Liver (tissue), 9 donors: ENCODE results near the gene KNOP1. TPM values are rescaled to one million over a fixed set of nuclear protein-coding genes. Genes with fewer than 3 reads are reported as not detected.

Source experiments
- DNase-seq: peaks from one replicate; pipeline ENCODE4 v3.0.0-alpha.2; 2017; ENCODE audit warnings: low spot score
- H3K27ac ChIP-seq, 2 donors: one replicate each; pipeline ENCODE4 v1.7.0; 2013; ENCODE audit warnings: inconsistent platforms in 2 of 2, low read length in 2 of 2, control low read depth in 1 of 2, low read depth in 1 of 2, mild to moderate bottlenecking in 1 of 2
- H3K27me3 ChIP-seq, 4 donors: one replicate each; pipeline versions ENCODE4 v1.6.1 to v1.7.0; 2013; ENCODE audit warnings: low read length in 3 of 4, inconsistent platforms in 1 of 4, mild to moderate bottlenecking in 1 of 4, moderate library complexity in 1 of 4; ENCODE audit not compliant: control insufficient read depth in 4 of 4, insufficient read depth in 4 of 4
- H3K36me3 ChIP-seq, 4 donors: one replicate each; pipeline versions ENCODE4 v1.6.1 to v1.7.0; 2013; ENCODE audit warnings: low read length in 3 of 4, mild to moderate bottlenecking in 3 of 4, low read depth in 1 of 4, moderate library complexity in 1 of 4; ENCODE audit not compliant: control insufficient read depth in 4 of 4, insufficient read depth in 3 of 4
- H3K4me1 ChIP-seq, 4 donors: one replicate each; pipeline versions ENCODE4 v1.6.1 to v1.7.0; 2013; ENCODE audit warnings: low read length in 3 of 4, mild to moderate bottlenecking in 3 of 4, moderate library complexity in 1 of 4; ENCODE audit not compliant: control insufficient read depth in 4 of 4, insufficient read depth in 4 of 4
- H3K4me3 ChIP-seq, 3 donors: one replicate each; pipeline versions ENCODE4 v1.6.1 to v1.7.0; 2013; ENCODE audit warnings: low read length in 3 of 3, control low read depth in 1 of 3, low read depth in 1 of 3, mild to moderate bottlenecking in 1 of 3
- H3K9ac ChIP-seq, 2 donors: one replicate each; pipeline ENCODE4 v1.7.0; 2013; ENCODE audit warnings: low read length in 2 of 2, mild to moderate bottlenecking in 2 of 2, moderate library complexity in 2 of 2, control low read depth in 1 of 2, low read depth in 1 of 2
- H3K9me3 ChIP-seq, 4 donors: one replicate each; pipeline versions ENCODE4 v1.6.1 to v1.7.0; 2013; ENCODE audit warnings: low read length in 3 of 4; ENCODE audit not compliant: control insufficient read depth in 4 of 4
- EGR1 ChIP-seq, 2 donors: IDR thresholded peaks; 2 replicates each; pipeline ENCODE4 v1.6.1; 2016 to 2018; ENCODE audit warnings: antibody characterized with exemption in 2 of 2, low read depth in 2 of 2
- HNF4A ChIP-seq, 2 donors: conservative IDR thresholded peaks; 2 replicates each; pipeline ENCODE4 v1.6.1; 2016; ENCODE audit warnings: antibody characterized with exemption in 2 of 2, mild to moderate bottlenecking in 2 of 2
- JUND ChIP-seq, 2 donors: IDR thresholded peaks; 2 replicates each; pipeline ENCODE4 v1.6.1; 2016; ENCODE audit warnings: antibody characterized with exemption in 2 of 2
- NR2F2 ChIP-seq: IDR thresholded peaks from 2 replicates; pipeline ENCODE4 v1.6.1; 2016; ENCODE audit warnings: antibody characterized with exemption
- TAF1 ChIP-seq: conservative IDR thresholded peaks from 2 replicates; pipeline ENCODE4 v1.6.1; 2016; ENCODE audit warnings: antibody characterized with exemption, mild to moderate bottlenecking
- YY1 ChIP-seq: IDR thresholded peaks from 2 replicates; pipeline ENCODE4 v1.6.1; 2016; ENCODE audit warnings: antibody characterized with exemption, mild to moderate bottlenecking
- WGBS: extraction: QIAGEN DNeasy Blood & Tissue Kit; methylation state at CpG from one replicate; pipeline ENCODE4 v1.1.7; 2013; 5-methylcytosine and 5-hydroxymethylcytosine counted together
- polyA plus RNA-seq, 2 donors: library from polyadenylated mRNA; stranded (reverse) in 1 of 2; unstranded in 1 of 2; fragments of 200-250 nt in 1 of 2; fragments of >200 nt in 1 of 2; fragmentation: Nextera tagmentation in 1 of 2; extraction: Ambion mirVana in 1 of 2; gene quantifications; one replicate each; pipeline versions ENCODE4 v1.2.1 to v1.2.3, GENCODE V29; 2013 to 2015
- total RNA-seq, 2 donors: library from RNA; depleted of rRNA; stranded (reverse); fragments of >200 nt; gene quantifications; one replicate each; pipeline ENCODE4 v1.2.3, GENCODE V29; 2014
- TF ChIP-seq, protein P1 (sequence below): IDR thresholded peaks from 2 replicates; pipeline ENCODE4 v1.6.1; 2016; ENCODE audit warnings: antibody characterized with exemption
- TF ChIP-seq, protein P2 (sequence below): IDR thresholded peaks from 2 replicates; pipeline ENCODE4 v1.6.1; 2016; ENCODE audit warnings: antibody characterized with exemption, mild to moderate bottlenecking
- TF ChIP-seq, protein P3 (sequence below): IDR thresholded peaks from 2 replicates; pipeline ENCODE4 v1.6.1; 2016; ENCODE audit warnings: antibody characterized with exemption
- donor health status: healthy.
- donor health status: healthy.
- donor health status: healthy.
- donor health status: healthy.
- donor health status: healthy.

KNOP1 gene
- total and polyA plus RNA-seq, 4 donors = 4.1 to 6.7 (median 5.7) TPM

DNA sequence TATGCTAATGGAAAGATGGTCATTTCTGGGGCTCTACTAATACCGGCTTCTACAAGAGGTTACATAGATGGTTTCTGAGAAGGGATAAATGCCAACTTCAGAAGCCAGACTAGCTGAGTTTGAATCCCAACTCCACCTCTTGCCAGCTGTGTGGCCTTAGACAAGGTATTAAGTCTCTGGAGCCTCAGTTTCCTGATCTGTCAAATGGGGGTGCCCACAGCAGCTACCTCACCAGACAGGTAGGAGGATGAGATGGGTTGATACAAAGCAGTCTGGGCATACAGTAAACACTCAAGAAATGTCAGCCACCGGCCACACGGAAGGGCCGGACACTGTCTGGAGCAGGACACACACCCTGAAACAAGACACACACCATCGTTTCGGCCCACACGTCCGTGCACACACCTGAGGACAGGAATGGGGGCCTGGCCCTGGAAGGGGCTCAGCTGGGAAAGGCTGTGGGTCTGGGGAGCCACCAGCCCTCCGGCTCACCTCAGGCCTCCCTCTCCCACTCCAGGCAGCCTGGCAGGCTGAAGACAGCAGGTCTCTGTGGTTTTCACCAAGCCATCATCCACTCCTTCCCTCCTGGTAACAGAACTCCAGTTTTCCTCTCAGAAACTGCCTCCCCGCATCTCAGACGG is 5.5 kb downstream of the KNOP1 start:
- no peak overlapping the region for H3K9ac ChIP-seq
- no peak for DNase-seq
- no peaks in the 10 kb centered on the region for H3K9me3 ChIP-seq
- H3K4me1 ChIP-seq = peaks cover 0 to 13% (median 8%) of the 10 kb centered on the region in 4 donors
- H3K27me3 ChIP-seq = no peaks in the 10 kb centered on the region
- TF ChIP-seq, protein P1, sequence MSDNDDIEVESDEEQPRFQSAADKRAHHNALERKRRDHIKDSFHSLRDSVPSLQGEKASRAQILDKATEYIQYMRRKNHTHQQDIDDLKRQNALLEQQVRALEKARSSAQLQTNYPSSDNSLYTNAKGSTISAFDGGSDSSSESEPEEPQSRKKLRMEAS = no peak
- TF ChIP-seq EGR1 (IDR thresholded peaks at IDR 0.05; ENCODE audit: low read depth in 2 of 2) = no peak
- TF ChIP-seq, protein P2, sequence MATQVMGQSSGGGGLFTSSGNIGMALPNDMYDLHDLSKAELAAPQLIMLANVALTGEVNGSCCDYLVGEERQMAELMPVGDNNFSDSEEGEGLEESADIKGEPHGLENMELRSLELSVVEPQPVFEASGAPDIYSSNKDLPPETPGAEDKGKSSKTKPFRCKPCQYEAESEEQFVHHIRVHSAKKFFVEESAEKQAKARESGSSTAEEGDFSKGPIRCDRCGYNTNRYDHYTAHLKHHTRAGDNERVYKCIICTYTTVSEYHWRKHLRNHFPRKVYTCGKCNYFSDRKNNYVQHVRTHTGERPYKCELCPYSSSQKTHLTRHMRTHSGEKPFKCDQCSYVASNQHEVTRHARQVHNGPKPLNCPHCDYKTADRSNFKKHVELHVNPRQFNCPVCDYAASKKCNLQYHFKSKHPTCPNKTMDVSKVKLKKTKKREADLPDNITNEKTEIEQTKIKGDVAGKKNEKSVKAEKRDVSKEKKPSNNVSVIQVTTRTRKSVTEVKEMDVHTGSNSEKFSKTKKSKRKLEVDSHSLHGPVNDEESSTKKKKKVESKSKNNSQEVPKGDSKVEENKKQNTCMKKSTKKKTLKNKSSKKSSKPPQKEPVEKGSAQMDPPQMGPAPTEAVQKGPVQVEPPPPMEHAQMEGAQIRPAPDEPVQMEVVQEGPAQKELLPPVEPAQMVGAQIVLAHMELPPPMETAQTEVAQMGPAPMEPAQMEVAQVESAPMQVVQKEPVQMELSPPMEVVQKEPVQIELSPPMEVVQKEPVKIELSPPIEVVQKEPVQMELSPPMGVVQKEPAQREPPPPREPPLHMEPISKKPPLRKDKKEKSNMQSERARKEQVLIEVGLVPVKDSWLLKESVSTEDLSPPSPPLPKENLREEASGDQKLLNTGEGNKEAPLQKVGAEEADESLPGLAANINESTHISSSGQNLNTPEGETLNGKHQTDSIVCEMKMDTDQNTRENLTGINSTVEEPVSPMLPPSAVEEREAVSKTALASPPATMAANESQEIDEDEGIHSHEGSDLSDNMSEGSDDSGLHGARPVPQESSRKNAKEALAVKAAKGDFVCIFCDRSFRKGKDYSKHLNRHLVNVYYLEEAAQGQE = no peak
- no peak for TF ChIP-seq TAF1
- no peak overlapping the region for H3K27ac ChIP-seq
- peaks cover 0 to 20% (median 7%) of the 10 kb centered on the region in 4 donors for H3K36me3 ChIP-seq
- H3K4me3 ChIP-seq = no peak overlapping the region
- 96% methylated on average over 11 of the region's 11 CpGs for WGBS

DNA sequence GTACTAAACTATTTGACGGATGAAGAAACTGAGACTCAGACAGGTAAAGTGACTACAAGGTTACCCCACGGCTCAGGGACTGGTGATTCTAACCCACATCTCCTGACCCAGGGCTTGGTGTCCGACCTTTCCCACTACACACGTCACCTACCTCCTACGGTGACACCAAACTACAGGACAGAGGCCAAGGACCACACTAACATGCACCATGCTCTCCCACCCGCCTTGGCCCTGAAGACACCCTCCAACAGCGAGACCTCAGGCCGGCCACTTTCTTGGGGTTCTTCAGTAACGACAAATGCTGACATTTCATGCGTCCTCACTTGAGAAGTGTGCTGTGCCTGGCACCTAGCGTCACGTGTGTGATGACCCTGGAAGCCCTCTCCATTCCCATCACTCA is 6.4 kb downstream of the KNOP1 start:
- Histone ChIP-seq H3K36me3 (peaks cover 0 to 20% (median 8%) of the 10 kb centered on the region in 4 donors), H3K4me3 (no peak overlapping the region), H3K9me3 (no peaks in the 10 kb centered on the region), H3K27me3 (no peaks in the 10 kb centered on the region), H3K4me1 (peaks cover 0 to 4% (median 1%) of the 10 kb centered on the region in 4 donors), H3K27ac (no peak overlapping the region), H3K9ac (no peak overlapping the region)
- 94% methylated on average over 12 of the region's 12 CpGs for WGBS
- TF ChIP-seq JUND (IDR thresholded peaks at IDR 0.05) = no peak
- TF ChIP-seq, protein P2 = no peak
- TF ChIP-seq HNF4A (conservative IDR thresholded peaks at IDR 0.05) = no peak
- TF ChIP-seq, protein P3, sequence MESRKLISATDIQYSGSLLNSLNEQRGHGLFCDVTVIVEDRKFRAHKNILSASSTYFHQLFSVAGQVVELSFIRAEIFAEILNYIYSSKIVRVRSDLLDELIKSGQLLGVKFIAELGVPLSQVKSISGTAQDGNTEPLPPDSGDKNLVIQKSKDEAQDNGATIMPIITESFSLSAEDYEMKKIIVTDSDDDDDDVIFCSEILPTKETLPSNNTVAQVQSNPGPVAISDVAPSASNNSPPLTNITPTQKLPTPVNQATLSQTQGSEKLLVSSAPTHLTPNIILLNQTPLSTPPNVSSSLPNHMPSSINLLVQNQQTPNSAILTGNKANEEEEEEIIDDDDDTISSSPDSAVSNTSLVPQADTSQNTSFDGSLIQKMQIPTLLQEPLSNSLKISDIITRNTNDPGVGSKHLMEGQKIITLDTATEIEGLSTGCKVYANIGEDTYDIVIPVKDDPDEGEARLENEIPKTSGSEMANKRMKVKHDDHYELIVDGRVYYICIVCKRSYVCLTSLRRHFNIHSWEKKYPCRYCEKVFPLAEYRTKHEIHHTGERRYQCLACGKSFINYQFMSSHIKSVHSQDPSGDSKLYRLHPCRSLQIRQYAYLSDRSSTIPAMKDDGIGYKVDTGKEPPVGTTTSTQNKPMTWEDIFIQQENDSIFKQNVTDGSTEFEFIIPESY = no peak
- no peak for TF ChIP-seq EGR1 (IDR thresholded peaks at IDR 0.05; ENCODE audit: low read depth in 2 of 2)
- no peak for TF ChIP-seq NR2F2
- no peak for TF ChIP-seq YY1
- no peak for DNase-seq
